HepG2 (cell line): ENCODE data around the gene CHMP1A. TPM values are rescaled to one million over a fixed set of nuclear protein-coding genes. Genes with fewer than 3 reads are reported as not detected.

Experiments
- ATAC-seq: fragments of 200-7000 bp; cut with Tn5 transposase; 3 replicates; pipeline ENCODE4 v1.9.1; 2020; ENCODE audit warnings: mild to moderate bottlenecking, moderate library complexity
- BruUV-seq: library from RNA; stranded (reverse); fragments of 400-500 nt; replicated peaks from 2 replicates; lab custom pipeline; 2021; lab: Mats Ljungman, UMichigan
- CTCF ChIA-PET: fragments of 300-600 bp; formaldehyde crosslinking; extraction: SDS; loops from one replicate; lab custom pipeline; 2021; ENCODE audit warnings: low total read pairs, inconsistent platforms, low intra/inter-chr PET ratio; lab: Yijun Ruan, JAX
- POLR2A ChIA-PET: fragments of 350-600 bp; sonication (Branson Sonifier 250); formaldehyde crosslinking; loops from one replicate; lab custom pipeline; 2020; ENCODE audit warnings: antibody characterized with exemption, inconsistent platforms; lab: Yijun Ruan, JAX
- DNase-seq: peaks from one replicate; pipeline ENCODE4 v3.0.0-alpha.2; 2015; ENCODE audit warnings: low spot score
- FAIRE-seq: peaks from 3 replicates; lab custom pipeline; 2011; peaks lifted over from hg19 to GRCh38; lab: Jason Lieb, UNC
- H2AFZ ChIP-seq: one replicate; pipeline ENCODE4 v1.6.1; 2011; ENCODE audit warnings: low read length, inconsistent platforms
- H3K27ac ChIP-seq: fragments of 300-600 bp; 3 replicates; pipeline ENCODE4 v1.8.0; 2011; ENCODE audit warnings: mixed run types, mild to moderate bottlenecking, mixed read lengths, low read length, inconsistent platforms; ENCODE audit not compliant: insufficient read depth; ENCODE audit errors: extremely low read length
- H3K27me3 ChIP-seq, 2 experiments: fragments of 200-600 bp in 1 of 2; 2 replicates in 1 of 2; 3 replicates in 1 of 2; pipeline versions ENCODE4 v1.6.0 to v1.8.0; 2011; ENCODE audit warnings: low read length in 2 of 2, mild to moderate bottlenecking in 2 of 2, moderate library complexity in 2 of 2, inconsistent platforms in 1 of 2; ENCODE audit not compliant: insufficient read depth in 2 of 2, control insufficient read depth in 1 of 2
- H3K36me3 ChIP-seq, 2 experiments: fragments of 200-600 bp in 1 of 2; replicated peaks in 1 of 2; 2 replicates in 1 of 2; 3 replicates in 1 of 2; pipeline versions ENCODE4 v1.5.1 to v1.8.0; 2011; ENCODE audit warnings: low read length in 2 of 2, inconsistent platforms in 1 of 2; ENCODE audit not compliant: insufficient read depth in 2 of 2, control insufficient read depth in 1 of 2
- H3K4me1 ChIP-seq: 2 replicates; pipeline ENCODE4 v1.5.1; 2012; ENCODE audit warnings: low read length, inconsistent platforms; ENCODE audit not compliant: insufficient read depth
- H3K4me2 ChIP-seq: 2 replicates; pipeline ENCODE4 v1.6.0; 2011; ENCODE audit warnings: low read depth, low read length, inconsistent platforms
- H3K4me3 ChIP-seq, 3 experiments: fragments of 200-600 bp in 1 of 3; sonication (generic), shearing (Covaris generic) in 1 of 3; replicated peaks in 1 of 3; 2 replicates each; pipeline ENCODE4 v1.5.1; 2011 to 2016; ENCODE audit warnings: low read length in 3 of 3, inconsistent platforms in 2 of 3, low read depth in 2 of 3, mild to moderate bottlenecking in 2 of 3, control low read depth in 1 of 3, mixed read lengths in 1 of 3; ENCODE audit not compliant: insufficient read depth in 1 of 3
- H3K79me2 ChIP-seq: one replicate; pipeline ENCODE4 v1.6.1; 2011; ENCODE audit warnings: low read length, inconsistent platforms; ENCODE audit not compliant: insufficient read depth
- H3K9ac ChIP-seq: 2 replicates; pipeline ENCODE4 v1.6.0; 2011; ENCODE audit warnings: mild to moderate bottlenecking, low read depth, low read length, inconsistent platforms; ENCODE audit not compliant: insufficient read depth
- H3K9me3 ChIP-seq: 2 replicates; pipeline ENCODE4 v1.5.1; 2012; ENCODE audit warnings: mild to moderate bottlenecking, low read length
- H4K20me1 ChIP-seq: 2 replicates; pipeline ENCODE4 v1.6.0; 2011; ENCODE audit warnings: inconsistent platforms, mild to moderate bottlenecking, low read length, moderate library complexity; ENCODE audit not compliant: insufficient read depth
- ATF7-NPFF ChIP-seq: sonication (generic); formaldehyde crosslinking; IDR thresholded peaks from 2 replicates; pipeline ENCODE4 v1.8.1; 2023; ENCODE audit warnings: mild to moderate bottlenecking, low read depth, missing genetic modification reagents, moderate library complexity
- FOXC1 ChIP-seq: sonication (generic); formaldehyde crosslinking; IDR thresholded peaks from 2 replicates; pipeline ENCODE4 v1.8.0; 2022; ENCODE audit warnings: mild to moderate bottlenecking, missing genetic modification reagents, borderline replicate concordance
- HBP1 ChIP-seq: IDR thresholded peaks from 2 replicates; pipeline ENCODE4 v1.6.1; 2016; ENCODE audit warnings: low read depth, control low read depth
- HINFP ChIP-seq: sonication (generic); formaldehyde crosslinking; IDR thresholded peaks from 2 replicates; pipeline ENCODE4 v1.4.0; 2020; ENCODE audit warnings: low read depth, mild to moderate bottlenecking, missing genetic modification reagents
- IRF9 ChIP-seq: sonication (generic); formaldehyde crosslinking; IDR thresholded peaks from 2 replicates; pipeline ENCODE4 v1.8.0; 2022; ENCODE audit warnings: missing genetic modification reagents, mild to moderate bottlenecking, borderline replicate concordance
- POGZ ChIP-seq: sonication (generic); formaldehyde crosslinking; IDR thresholded peaks from 2 replicates; pipeline ENCODE4 v1.4.0; 2020; ENCODE audit warnings: mild to moderate bottlenecking, missing genetic modification reagents
- POLR2G ChIP-seq: fragments of 200-400 bp; formaldehyde crosslinking; IDR thresholded peaks from 2 replicates; pipeline ENCODE4 v1.6.1; 2018; ENCODE audit warnings: mild to moderate bottlenecking, low read depth, low read length, moderate library complexity
- REXO4 ChIP-seq: sonication (generic); formaldehyde crosslinking; IDR thresholded peaks from 2 replicates; pipeline ENCODE4 v1.8.0; 2022; ENCODE audit warnings: missing genetic modification reagents, mild to moderate bottlenecking, borderline replicate concordance
- SAFB2 ChIP-seq: sonication (generic); formaldehyde crosslinking; IDR thresholded peaks from 2 replicates; pipeline ENCODE4 v1.5.1; 2020; ENCODE audit warnings: missing genetic modification reagents, low read depth, mild to moderate bottlenecking, borderline replicate concordance
- UBTF ChIP-seq: sonication (generic); formaldehyde crosslinking; IDR thresholded peaks from 2 replicates; pipeline ENCODE4 v1.4.0; 2020; ENCODE audit warnings: mild to moderate bottlenecking, missing genetic modification reagents
- ZBTB38 ChIP-seq: sonication (generic); formaldehyde crosslinking; IDR thresholded peaks from 2 replicates; pipeline ENCODE4 v1.5.1; 2020; ENCODE audit warnings: mild to moderate bottlenecking, missing genetic modification reagents
- ZNF674 ChIP-seq: sonication (generic); formaldehyde crosslinking; IDR thresholded peaks from 2 replicates; pipeline ENCODE4 v1.5.0; 2020; ENCODE audit warnings: low read depth, mild to moderate bottlenecking, missing genetic modification reagents
- ZNF691 ChIP-seq: sonication (generic); formaldehyde crosslinking; IDR thresholded peaks from 2 replicates; pipeline ENCODE4 v1.4.0; 2020; ENCODE audit warnings: missing genetic modification reagents, low read depth, mild to moderate bottlenecking, borderline replicate concordance
- ZNF713 ChIP-seq: sonication (generic); formaldehyde crosslinking; IDR thresholded peaks from 2 replicates; pipeline ENCODE4 v1.4.0; 2020; ENCODE audit warnings: mild to moderate bottlenecking, missing genetic modification reagents
- ZSCAN25 ChIP-seq: sonication (generic); formaldehyde crosslinking; IDR thresholded peaks from 2 replicates; pipeline ENCODE4 v1.8.0; 2022; ENCODE audit warnings: mild to moderate bottlenecking, missing genetic modification reagents
- WGBS: methylation state at CpG from one replicate; pipeline ENCODE4 v1.1.6; 2017; ENCODE audit warnings: low lambda C conversion rate; 5-methylcytosine and 5-hydroxymethylcytosine counted together
- in situ Hi-C: cut with HindIII; loops from 2 replicates; pipeline ENCODE4 v1.10.0; 2017; ENCODE audit warnings: low pct_unique_long_range_greater_than_20kb; ENCODE audit not compliant: extremely low pct_ligation_motif_present
- intact Hi-C: fragments of 100-400 bp; cut with micrococcal nuclease; formaldehyde crosslinking; loops from one replicate; pipeline ENCODE4 v1.10.0; 2022; ENCODE audit not compliant: unreplicated experiment
- polyA plus RNA-seq, 8 experiments: library from polyadenylated mRNA; depleted of rRNA in 3 of 8; stranded (reverse) in 7 of 8; unstranded in 1 of 8; fragments of >200 nt; fragmentation: Illumina TruSeq in 4 of 8; extraction: Trizol in 4 of 8; gene quantifications; 2 replicates each; pipeline versions ENCODE4 v1.2.1 to v1.2.3, GENCODE V29; 2011 to 2016; ENCODE audit warnings: low read depth in 4 of 8, missing spikeins in 1 of 8, mixed read lengths in 1 of 8; ENCODE audit not compliant: insufficient read depth in 1 of 8
- total RNA-seq, 5 experiments: library from RNA; depleted of rRNA; stranded (reverse); fragments of >200 nt; fragmentation: Illumina TruSeq; extraction: Trizol; gene quantifications; 2 replicates each; pipeline ENCODE4 v1.2.3, GENCODE V29; 2016; ENCODE audit warnings: low read depth in 1 of 5

Gene CHMP1A
- total and polyA plus RNA-seq, 2 of the 13 experiments (the other 11 are each of a cell fraction or from before 2014, with no cell fraction given), result 69.4 to 73.3 TPM

GRCh38 chr16:89696670-89697128 lies 39.2 kb upstream of the CHMP1A start:
- Histone ChIP-seq H3K4me2 (no peak overlapping the region), H4K20me1 (no peaks in the 10 kb centered on the region), H3K79me2 (peaks cover 2% of the 10 kb centered on the region), H3K9ac (no peak overlapping the region), H3K4me1 (peaks cover 67% of the 10 kb centered on the region), H3K36me3 (peaks cover 5 to 14% of the 10 kb centered on the region in 2 experiments; a peak in 2 of 5 replicates), H3K27ac (no peak overlapping the region), H3K27me3 (no peaks in the 10 kb centered on the region), H3K4me3 (no peak overlapping the region), H2AFZ (no peak overlapping the region), H3K9me3 (no peaks in the 10 kb centered on the region)
- ChIA-PET POLR2A (no interaction called here), CTCF (interaction anchor here (0.6 kb wide), 1 partner anchor 37 kb away, joined by 3 read pairs; no protein-coding TSS in a partner anchor)
- FAIRE-seq (no peak), DNase-seq (no peak), ATAC-seq (no peak)
- in situ Hi-C loops (no loop called here), intact Hi-C loops (no loop called here)
- WGBS, result 87% methylated on average over 8 of the region's 18 CpGs
- BruUV-seq, result no TSS peak
- peak; percentile 7; the same call in 1 of the 2 replicates for TF ChIP-seq IRF9
- no peak for TF ChIP-seq POGZ (CRISPR knock-in tag)
- TF ChIP-seq HBP1 (CRISPR knock-in tag), result no peak
- no peak for TF ChIP-seq POLR2G
- TF ChIP-seq FOXC1 (CRISPR knock-in tag), result no peak
- TF ChIP-seq ZNF691 (CRISPR knock-in tag), result no peak
- TF ChIP-seq SAFB2, result peak; percentile 57; the same call in 1 of the 2 replicates
- no peak for TF ChIP-seq ZNF674 (CRISPR knock-in tag)
- no peak for TF ChIP-seq UBTF (CRISPR knock-in tag)
- no peak for TF ChIP-seq ZSCAN25 (CRISPR knock-in tag)
- TF ChIP-seq ATF7-NPFF, result no peak
- TF ChIP-seq ZBTB38 (CRISPR knock-in tag), result 0 out of 2 replicates have a peak, but pooled peaks have one; percentile 45
- no peak for TF ChIP-seq HINFP (CRISPR knock-in tag)
- no peak for TF ChIP-seq REXO4 (CRISPR knock-in tag)
- TF ChIP-seq ZNF713 (CRISPR knock-in tag), result no peak
